GF-D8 (cell line): Measurements from ENCODE around the gene ZNF302.
"Not testable (repeated sequence)": the region's sequence is repeated elsewhere in the genome, so short reads cannot be mapped to it uniquely, and the experiment has no call there.

Source experiments
- DNase-seq: peaks from one replicate; lab custom pipeline; 2025; lab: John Stamatoyannopoulos, UW

The ZNF302 gene

DNA sequence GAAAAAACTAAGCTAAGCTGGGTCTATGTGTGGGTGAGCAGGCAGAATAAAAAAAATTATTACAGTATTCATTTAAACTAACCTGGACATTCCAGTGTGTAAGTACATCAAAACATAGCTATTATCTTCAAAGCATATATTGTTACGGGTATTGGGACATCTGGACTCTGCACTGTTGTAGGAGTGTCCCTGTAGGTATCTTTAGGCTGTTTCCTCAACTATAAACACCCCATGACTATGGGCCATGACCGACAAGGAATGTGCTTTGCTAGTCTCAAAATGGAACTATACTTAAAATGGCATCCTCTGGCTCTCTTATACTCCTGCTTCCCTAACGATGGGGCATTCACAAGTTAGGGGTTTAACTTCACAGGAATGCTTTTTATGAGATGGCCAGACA, 3.9 kb upstream of the ZNF302 start:
- no peak for DNase-seq

DNA sequence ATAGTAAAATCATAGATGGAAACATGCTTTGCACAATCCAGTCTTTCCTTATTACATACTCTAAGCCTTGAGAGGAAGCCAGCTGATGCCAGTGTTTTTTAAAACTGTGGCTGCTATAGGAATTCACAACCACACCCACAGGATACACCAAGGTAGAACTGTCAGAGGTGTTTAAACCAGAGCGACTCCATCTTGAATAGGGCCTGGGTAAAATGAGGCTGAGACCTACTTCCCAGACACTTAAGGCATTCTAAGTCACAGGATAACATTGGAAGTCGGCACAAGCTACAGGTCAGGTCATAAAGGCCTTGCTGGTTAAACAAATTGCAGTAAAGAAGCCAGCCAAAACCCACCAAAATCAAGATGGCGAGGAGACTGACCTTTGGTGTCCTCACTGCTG, 2.2 kb upstream of the ZNF302 start:
- DNase-seq = no peak

DNA sequence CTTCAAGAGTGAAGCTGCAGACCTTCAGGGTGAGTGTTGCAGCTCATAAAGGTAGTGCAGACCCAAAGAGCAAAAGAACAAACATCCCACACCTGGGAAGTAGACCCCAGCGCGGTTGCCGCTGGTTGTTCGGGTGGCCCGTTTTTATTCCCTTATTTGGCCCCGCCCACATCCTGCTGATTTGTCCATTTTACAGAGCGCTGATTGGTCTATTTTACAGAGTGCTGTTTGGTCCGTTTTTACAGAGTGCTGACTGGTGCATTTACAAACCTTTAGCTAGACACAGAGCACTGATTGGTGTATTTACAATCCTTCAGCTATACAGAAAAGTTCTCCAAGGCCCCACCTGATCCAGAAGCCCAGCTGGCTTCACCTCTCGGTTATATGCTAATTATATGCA, 1.6 kb upstream of the ZNF302 start:
- DNase-seq = no peak

DNA sequence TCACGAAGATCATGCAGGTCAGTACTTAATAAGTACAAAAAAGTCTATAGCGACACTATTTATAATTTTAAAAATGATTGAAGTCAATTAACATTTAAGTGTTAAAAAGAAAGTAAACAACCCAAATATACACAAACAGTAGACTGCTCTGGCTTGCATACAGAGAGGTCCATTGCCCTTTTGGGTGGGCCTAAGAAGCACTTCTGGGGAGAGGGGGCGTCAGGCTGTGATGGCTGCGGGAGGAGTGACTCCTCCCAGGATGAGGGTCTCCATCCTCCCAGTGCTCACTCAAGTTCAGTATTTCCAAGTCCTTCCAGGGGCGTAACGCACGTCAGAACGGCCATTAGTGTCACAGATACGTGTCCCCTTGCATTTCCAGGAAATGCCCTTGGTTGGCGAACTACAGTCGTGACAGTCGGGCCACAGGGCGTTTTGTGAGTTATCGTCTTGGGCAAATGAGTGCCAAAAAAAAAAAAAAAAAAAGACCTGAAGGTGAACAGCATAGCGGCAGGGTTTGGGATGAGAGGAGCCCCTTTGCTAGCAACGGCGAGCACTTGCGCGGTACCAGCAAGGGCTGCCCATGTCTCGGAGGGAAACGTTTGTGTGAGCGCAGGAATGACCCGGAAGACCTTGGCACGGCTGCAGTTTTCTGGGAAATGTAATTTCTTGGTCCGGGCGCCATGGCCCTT, 637 bp upstream of the ZNF302 start, which contains the start of gene SCGB2B2:
Gene SCGB2B2, minus strand, starts transcription at position 463 of the 689 bp plus-strand sequence. CDS start 82,596 bp downstream, outside the sequence.
- DNase-seq = peak; percentile 83

DNA sequence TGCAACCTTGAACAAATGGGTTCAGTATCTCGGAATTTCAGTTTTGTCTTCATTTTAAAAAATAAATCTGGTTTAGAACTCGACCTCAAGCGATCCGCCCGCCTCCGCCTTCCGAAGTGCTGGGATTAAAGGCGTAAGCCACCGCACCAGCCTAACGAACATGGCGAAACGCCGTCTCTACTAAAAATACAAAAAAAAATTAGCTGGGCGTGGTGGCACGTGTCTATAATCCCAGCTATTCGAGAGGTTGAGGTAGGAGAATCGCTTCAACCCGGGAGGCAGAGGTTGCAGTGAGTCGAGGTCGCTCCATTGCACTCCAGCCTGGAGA, 571 bp downstream of the ZNF302 start:
- no peak for DNase-seq

DNA sequence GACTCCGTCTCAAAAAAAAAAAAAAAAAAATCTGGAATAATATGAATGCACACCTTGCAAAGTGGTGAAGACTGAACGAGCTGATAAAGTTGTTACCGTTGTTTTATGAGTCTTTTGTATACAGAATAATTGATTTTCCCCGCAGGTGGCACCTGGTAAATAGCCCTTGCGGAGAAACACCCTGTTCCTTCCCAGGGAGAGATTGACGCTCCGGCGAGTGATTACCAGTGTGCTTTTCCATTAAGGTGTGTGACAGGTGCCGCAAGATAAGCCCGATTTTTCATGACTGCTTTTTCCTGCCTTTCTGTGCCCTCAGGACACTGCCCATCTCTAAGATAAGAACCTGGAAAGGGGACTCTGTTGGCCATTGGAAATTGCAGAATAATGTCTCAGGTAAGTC, 943 bp downstream of the ZNF302 start:
- DNase-seq = no peak

DNA sequence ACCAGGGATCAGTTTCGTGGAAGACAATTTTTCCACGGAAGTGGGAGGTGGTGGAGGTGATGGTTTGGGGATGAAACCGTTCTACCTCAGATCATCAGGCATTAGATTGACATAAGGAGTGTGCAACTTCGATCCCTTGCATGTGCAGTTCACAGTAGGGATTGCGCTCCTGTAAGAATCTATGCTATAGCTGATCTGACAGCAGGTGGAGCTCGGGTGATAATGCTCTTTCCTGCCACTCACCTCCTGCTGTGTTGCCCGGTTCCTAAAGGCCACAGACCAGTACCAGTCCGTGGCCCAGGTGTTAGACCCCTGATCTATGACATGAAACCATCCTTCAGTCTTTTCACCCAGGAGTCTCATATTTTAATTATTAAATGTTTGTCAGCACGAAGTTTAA, 4.0 kb downstream of the ZNF302 start:
- no peak for DNase-seq

DNA sequence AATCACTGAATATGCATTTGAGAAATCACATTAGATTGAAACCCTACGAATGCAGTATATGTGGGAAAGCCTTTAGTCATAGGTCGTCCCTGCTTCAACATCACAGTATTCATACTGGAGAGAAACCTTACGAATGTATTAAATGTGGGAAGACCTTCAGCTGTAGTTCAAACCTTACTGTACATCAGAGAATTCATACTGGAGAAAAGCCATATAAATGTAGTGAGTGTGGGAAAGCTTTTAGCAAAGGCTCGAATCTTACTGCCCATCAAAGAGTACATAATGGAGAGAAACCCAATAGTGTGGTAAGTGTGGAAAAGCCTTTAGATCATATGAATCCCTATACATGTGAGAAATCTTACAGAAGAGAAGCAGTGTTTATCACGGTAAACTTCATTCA, 7.8 kb downstream of the ZNF302 start:
- not testable (repeated sequence) for DNase-seq

DNA sequence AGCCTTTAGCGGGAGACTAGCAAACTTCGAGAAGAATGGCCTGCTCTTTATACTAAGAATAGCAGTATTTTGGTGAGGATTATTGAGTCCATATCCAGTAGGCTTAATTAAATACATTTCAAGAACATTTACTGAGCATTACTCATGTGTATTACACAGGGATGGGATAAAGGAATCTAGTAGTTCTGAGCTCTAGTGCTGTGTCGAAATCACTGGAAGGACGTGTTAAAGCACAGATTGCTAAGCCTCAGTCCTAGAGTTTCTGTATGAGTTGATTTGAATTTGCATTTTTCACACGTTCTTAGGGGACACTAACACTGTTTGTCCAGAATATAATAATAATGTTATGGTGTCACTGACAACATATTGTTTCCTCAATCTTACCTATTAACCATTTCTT, 9.0 kb downstream of the ZNF302 start:
- DNase-seq = no peak

DNA sequence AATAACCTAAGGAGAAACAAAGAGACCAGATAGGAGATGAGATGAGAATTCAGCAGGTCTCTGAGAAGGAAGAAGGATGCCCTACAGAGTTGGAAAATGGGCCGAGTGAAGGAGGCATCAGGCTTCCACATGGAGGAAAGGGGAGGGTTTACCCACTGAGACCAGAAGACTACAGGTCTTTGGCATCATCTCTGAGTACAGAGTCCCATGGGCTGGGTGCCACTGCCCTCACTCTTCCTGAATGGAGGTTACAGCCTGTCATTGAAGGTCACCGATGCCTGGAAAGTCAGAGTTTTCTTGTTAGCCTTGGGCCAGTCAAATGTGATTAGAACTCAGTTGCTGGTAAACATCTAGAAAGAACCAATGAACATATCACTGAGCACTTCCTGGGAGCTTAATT, 9.9 kb downstream of the ZNF302 start:
- no peak for DNase-seq

DNA sequence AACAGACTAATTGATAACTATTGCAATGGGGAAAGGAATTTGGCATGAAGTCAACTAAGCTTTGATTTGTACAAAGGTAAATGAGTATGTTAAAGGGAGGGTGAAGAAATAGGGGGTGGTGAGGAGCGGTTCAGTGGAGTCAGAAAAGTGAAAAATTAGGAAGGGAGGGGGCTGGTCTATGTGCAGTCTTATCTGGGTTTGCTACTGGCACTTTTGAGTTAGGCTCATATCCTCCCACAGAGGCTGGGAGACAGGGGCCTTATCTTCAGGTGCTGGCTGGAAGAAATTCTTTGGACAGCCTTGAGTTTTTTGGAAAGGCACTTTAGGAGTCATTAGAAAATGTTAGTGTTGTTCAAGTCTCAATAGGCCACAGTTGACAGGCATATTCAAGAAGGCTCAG, 11.1 kb downstream of the ZNF302 start:
- DNase-seq = no peak

DNA sequence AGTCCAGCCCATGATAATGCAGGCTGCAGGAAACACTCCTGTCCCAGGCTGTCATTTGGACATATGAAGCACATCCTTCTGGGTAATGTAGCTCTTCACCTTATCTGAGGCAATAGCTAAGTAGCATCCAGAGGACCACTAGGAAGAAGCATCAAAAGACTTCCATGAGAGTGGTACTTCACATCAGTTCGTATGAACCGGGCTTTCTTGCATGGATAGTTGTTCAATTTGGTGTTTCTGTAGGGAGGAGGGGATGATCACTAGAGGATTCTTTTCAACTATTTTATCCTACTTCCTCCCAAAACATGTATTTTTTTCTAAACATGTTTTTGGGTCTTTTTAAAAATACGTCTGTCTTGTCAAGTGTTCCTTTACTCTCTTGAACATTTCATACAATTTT, 12.9 kb downstream of the ZNF302 start:
- DNase-seq = no peak

DNA sequence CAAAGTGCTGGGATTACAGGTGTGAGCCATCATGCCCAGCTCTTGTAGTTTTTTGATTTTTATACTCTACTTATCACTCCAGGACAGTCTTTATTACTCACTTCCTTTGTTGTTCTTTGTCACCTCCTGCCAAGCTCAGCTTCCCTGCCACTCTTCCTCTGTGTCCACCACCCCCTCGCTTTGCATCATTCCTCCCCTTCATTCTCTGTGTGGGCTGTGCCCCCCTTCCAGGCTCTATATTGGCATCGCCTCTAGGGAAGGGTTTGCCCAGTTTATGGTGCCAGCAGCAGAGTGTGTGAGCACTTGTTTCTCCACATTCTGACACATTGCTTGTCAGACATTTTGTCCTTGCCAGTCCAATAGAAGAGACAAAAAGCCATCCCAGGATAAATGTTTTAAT, 15.1 kb downstream of the ZNF302 start:
- no peak for DNase-seq

DNA sequence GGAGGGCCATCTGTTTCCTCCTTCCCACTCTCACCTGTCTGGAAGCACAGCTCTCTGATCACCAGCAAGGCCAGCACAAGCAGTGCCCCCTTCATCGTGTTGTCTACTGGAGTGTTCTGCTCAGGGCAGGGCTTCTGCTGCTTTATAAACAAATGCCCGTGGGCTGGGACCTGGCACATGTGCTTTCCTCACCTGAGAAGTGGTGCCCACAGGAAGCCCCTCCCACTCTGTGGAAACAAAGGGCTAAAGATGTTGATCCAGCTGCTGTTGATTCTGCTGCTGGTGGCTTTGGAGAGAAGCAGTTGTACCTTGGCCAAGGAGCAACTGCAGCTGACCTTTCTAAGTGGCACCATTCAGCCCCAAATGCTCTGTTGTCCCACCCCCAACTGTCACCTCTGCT, 30.2 kb downstream of the ZNF302 start:
- DNase-seq = no peak

DNA sequence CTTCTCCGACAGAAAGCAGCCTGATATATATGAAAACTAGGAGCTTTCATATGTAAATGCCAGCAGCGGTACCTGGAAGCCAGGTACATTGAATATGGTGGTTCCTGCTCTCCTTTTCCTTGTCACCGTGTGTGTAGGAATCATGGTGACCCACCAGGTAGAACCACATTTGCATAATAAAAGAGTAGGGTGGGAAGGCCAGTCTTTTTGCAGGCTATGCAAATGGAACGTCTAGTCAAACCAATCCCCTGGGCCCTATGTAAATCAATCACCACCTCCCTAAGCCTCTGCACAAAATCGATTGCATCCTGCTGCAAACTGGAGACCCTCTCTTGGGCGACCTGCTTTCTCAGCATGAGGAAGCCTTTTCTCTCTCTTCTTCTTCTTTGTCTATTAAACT, 34.4 kb downstream of the ZNF302 start:
- no peak for DNase-seq

DNA sequence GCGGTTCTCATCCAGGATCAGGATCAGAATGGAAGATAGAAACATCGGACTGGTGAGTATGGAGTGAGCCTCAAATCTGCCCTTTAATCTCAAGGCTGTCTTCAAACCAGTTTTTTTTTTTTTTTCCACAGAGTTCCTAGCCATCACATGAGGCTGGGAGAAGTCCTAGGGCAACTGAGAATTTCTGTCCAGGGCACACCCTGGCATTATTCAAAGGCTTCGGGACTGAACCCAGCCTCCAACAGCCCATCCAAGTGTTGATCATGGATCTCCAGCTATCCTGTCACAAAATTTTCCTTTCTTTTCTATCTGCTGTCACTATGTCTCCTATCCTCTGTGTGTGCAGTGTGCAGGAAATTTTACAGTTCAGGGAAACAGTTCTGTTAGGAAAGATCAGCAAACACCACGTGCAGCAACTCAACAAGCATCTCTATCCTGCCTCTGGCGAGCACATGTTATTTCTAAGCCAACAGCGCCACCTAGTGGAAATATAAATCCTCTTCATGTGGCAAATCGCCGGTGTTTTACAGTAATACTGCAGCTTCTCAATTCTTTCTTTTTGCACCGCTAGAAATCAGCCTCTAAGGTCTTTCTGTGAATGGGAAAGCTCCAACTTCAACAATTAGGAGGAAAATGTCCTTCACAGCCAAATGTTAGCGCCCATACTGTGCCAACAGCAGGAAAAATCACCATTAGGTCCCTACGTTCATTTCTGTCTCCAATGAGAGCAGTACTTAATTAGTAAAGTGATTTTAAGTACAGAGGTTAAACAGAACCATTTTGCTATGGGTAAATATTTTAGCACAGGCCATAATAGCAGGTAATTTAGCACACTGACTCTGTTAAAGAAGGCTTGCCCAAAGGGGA, 35.1 kb downstream of the ZNF302 start:
- peak; percentile 5 for DNase-seq

DNA sequence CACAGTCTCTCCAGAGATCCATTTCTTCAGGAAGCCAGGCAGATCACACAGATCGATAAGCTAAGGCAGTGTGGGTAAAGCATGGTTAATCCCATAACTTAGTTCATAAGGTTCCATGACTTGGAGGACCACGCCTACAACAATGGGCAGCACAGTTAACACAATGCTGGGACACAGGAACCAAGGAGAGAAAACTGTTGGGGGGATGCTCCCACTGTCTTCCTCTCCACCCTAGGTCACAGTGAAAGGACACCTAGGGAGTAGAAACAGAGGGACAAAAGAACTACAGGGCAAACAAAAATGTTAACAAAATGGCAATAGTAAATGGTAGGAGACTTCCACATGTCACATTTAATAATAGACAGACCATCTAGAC, 35.8 kb downstream of the ZNF302 start:
- DNase-seq = no peak

DNA sequence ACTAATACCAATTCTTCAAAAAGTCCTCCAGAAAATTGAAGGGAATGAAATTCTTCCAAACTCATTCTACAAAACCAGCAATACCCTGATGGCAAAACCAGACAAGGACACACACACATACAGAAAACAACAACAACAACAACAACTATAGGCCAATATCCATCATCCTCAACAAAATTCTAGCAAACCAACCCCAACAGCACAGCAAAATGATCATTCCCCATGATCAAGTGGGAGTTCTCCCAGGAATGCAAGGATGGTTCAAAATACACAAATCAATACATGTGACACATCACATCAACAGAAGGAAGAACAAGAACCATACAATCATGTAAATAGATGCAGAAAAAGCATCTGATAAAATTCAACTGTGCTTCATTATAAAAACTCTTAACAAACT, 37.9 kb downstream of the ZNF302 start:
- DNase-seq = no peak

DNA sequence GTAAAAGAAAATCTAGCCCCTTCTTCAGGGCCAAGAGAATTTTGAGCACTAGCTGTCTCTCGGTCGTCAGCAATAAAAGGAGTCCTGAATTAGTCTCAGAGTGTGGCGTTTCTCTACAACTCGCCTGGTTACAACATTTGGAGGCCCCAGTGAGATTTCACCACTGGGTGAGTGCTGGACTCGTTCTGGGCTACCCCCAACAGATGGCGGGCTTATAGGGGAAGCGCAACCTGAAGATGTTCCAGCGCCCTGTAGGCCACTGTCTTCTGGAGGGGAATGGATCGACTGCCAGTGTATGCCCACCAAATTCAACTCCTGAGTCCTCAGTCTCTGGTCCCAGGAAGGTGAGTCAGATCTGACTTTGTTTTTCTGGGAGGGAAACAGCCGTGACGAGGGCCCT, 44.9 kb downstream of the ZNF302 start:
- DNase-seq = no peak

DNA sequence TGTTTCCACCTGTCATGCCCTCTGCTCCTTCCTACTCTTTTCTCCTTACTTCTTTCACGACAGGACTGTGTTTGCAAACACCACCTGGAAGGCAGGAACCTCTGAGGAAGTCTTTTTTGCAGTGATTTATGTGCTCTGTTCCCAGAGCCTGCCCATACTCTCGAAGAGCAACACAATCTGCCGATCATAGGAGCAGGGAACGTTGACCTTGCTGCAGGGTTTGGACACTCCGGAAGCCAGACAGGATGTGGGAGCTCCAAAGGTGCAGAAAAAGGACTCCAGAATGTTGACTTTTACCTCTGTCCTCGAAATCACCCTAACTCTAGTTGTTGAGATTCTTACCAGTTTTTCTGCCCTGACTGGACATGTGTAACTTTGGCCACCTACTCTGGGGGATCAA, 47.9 kb downstream of the ZNF302 start:
- DNase-seq = no peak

DNA sequence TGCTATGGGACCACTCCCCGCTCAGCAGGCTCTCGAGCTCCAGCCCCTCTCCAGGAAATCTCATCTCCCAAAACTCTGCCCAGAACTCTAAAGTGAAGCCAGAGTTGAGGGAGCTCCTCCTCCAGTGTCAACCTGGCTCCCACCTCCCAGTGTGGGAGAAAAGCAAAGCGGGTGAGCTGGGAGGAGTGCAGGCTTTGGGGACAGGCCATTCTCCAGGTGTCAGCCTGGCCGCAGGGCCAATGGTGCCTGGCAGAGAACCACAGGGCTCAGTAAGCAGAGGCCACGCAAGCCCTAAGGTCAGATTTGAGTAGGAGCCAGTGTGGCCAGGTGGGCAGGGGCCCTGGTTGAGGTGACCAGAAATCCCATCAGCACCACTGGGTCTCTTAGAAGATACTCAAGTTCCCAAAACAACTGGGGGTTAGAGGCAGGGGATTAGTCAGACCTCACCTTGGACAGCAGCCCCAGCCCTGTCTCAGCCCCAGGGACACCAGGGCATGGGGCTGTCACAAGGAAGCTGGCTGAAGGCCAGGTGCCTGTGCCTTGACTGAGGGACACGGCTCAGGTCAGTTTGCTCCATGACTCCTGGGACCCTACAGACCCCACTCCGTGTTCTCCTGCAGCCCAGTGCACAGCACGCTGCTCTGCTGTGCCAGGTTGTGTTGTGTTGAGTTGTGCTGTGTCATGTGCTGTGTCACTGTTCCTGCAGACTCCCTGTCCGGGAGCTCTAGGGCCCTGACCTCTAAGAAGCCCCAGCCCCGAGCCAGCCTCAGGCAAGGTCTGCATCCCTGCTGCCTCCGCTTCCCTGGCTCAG, 53.7 kb downstream of the ZNF302 start:
- DNase-seq = no peak

DNA sequence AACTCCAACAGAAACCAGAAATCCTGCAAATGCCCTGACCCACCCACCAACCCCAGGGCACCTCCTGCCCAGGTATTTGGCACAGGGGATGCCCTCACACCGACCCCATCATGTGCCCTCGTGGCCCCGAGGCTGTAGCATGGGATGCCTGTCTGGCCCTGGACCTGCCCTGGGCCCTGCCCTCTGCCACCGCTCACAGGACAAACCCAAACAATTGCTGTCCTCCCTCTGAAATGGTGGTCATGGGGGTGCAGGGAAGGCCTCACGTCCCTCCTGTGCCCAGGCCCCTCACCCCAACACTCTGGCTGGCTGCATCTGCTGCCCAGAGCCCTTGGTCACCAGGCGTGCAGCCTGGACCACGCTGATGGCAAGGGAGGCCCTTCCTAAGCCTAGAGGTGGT, 54.5 kb downstream of the ZNF302 start:
- DNase-seq = no peak
